Activated naive CD4-positive, alpha-beta T cell treated with anti-CD3 and anti-CD28 coated beads, Interleukin-2, amount 50 U/mL, for 24 hours (primary cell): ENCODE results near the gene VCAM1.

Source experiments
- H3K27ac Mint-ChIP-seq: one replicate; pipeline ENCODE4 v1.8.0; 2021; ENCODE audit warnings: mild to moderate bottlenecking, mixed read lengths
- H3K27me3 Mint-ChIP-seq: one replicate; pipeline ENCODE4 v1.8.0; 2021; ENCODE audit warnings: mixed read lengths
- H3K36me3 Mint-ChIP-seq: one replicate; pipeline ENCODE4 v1.8.0; 2021; ENCODE audit warnings: mixed read lengths
- H3K4me1 Mint-ChIP-seq: one replicate; pipeline ENCODE4 v1.8.0; 2021; ENCODE audit warnings: mixed read lengths
- H3K4me3 Mint-ChIP-seq: one replicate; pipeline ENCODE4 v1.8.0; 2021; ENCODE audit warnings: mild to moderate bottlenecking, mixed read lengths
- H3K9me3 Mint-ChIP-seq: one replicate; pipeline ENCODE4 v1.8.0; 2021; ENCODE audit warnings: mixed read lengths

VCAM1 gene

DNA sequence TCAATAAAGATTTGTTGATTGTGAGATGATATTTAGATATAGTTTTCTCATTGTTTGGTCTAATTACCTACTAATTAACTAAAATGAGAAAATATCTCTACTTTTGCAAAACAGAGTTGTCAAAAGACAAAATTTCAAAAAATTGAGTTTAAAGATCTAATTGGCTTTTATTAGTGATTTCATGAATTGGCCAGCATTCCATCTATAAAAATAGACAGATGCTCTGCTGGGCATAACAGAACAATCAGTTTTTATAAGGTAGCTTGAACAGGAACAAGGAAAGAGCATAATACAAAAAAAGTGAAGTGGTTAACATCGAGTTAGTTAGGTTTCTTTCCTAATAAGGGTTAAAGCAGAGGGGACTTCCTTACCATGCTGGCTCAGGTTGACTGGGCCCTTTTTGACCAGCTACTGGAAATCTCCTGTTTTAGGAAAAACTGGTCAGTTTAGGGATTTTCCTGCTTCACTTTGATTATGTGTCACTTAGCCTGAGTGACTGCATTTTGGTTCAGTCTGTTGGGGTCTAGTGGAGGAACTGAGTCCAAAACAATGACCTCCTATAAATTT is 63.0 kb downstream of the VCAM1 start:
- Mint-ChIP-seq H3K27ac (no peak overlapping the region), H3K27me3 (peaks cover 5% of the 10 kb centered on the region), H3K36me3 (peaks cover 3% of the 10 kb centered on the region), H3K4me1 (no peaks in the 10 kb centered on the region), H3K4me3 (no peak overlapping the region), H3K9me3 (peaks cover 8% of the 10 kb centered on the region)

GRCh38 chr1:100785470-100786052 is 66.0 kb downstream of the VCAM1 start:
- Mint-ChIP-seq H3K27ac (no peak overlapping the region), H3K36me3 (peaks cover 3% of the 10 kb centered on the region), H3K4me3 (no peak overlapping the region), H3K27me3 (peaks cover 1% of the 10 kb centered on the region), H3K9me3 (peaks cover 8% of the 10 kb centered on the region), H3K4me1 (no peaks in the 10 kb centered on the region)

GRCh38 chr1:100786870-100787269 is 67.3 kb downstream of the VCAM1 start:
- H3K27me3 Mint-ChIP-seq, result peaks cover 1% of the 10 kb centered on the region
- peaks cover 3% of the 10 kb centered on the region for H3K36me3 Mint-ChIP-seq
- H3K4me1 Mint-ChIP-seq, result no peaks in the 10 kb centered on the region
- H3K9me3 Mint-ChIP-seq, result peaks cover 7% of the 10 kb centered on the region
- no peak overlapping the region for H3K4me3 Mint-ChIP-seq
- no peak overlapping the region for H3K27ac Mint-ChIP-seq
